Esophagus muscularis mucosa (tissue), 3 donors: Measurements from ENCODE around the gene TRPV6.

Source experiments
- EP300 ChIP-seq: sonication (generic); formaldehyde crosslinking; IDR thresholded peaks from one replicate; pipeline ENCODE4 v1.6.1; 2017; ENCODE audit warnings: antibody characterized with exemption
- TF ChIP-seq, protein P1 (sequence below), 3 experiments: fragments of 200-600 bp in 2 of 3; fragments of 450-650 bp in 1 of 3; sonication (generic) in 2 of 3; IDR thresholded peaks; one replicate each; pipeline ENCODE4 v1.5.1; 2017 to 2019; ENCODE audit warnings: antibody characterized with exemption in 3 of 3, mild to moderate bottlenecking in 2 of 3, moderate library complexity in 1 of 3

DNA sequence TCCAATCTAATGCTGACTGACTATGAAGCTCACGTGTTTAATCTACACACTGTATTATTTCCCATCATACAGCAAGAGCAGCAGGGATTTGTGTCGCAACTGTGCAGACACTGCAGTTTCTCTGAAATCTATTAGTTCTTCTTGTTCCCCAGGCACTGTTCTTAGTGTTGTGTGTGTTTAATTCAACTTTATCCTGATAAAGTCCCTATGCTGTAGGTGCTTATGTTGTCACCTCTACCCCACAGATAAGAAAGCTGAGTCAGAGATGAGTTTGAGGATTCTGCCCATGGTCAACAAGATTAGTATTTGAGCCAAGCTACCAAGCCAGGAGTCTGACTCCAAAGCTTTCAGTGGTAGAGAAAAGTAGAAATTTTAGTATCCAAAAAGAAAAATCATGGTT is 53.1 kb downstream of the TRPV6 start:
- TF ChIP-seq, protein P1, sequence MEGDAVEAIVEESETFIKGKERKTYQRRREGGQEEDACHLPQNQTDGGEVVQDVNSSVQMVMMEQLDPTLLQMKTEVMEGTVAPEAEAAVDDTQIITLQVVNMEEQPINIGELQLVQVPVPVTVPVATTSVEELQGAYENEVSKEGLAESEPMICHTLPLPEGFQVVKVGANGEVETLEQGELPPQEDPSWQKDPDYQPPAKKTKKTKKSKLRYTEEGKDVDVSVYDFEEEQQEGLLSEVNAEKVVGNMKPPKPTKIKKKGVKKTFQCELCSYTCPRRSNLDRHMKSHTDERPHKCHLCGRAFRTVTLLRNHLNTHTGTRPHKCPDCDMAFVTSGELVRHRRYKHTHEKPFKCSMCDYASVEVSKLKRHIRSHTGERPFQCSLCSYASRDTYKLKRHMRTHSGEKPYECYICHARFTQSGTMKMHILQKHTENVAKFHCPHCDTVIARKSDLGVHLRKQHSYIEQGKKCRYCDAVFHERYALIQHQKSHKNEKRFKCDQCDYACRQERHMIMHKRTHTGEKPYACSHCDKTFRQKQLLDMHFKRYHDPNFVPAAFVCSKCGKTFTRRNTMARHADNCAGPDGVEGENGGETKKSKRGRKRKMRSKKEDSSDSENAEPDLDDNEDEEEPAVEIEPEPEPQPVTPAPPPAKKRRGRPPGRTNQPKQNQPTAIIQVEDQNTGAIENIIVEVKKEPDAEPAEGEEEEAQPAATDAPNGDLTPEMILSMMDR (IDR thresholded peaks at IDR 0.05), result no peak
- TF ChIP-seq EP300, result no peak
